ENCODE results near the gene C1QTNF8. TPM values are rescaled to one million over a fixed set of nuclear protein-coding genes. Genes with fewer than 3 reads are reported as not detected.

C1QTNF8 gene
- total RNA-seq, 1 experiment from 2014 or later = not detected

DNA sequence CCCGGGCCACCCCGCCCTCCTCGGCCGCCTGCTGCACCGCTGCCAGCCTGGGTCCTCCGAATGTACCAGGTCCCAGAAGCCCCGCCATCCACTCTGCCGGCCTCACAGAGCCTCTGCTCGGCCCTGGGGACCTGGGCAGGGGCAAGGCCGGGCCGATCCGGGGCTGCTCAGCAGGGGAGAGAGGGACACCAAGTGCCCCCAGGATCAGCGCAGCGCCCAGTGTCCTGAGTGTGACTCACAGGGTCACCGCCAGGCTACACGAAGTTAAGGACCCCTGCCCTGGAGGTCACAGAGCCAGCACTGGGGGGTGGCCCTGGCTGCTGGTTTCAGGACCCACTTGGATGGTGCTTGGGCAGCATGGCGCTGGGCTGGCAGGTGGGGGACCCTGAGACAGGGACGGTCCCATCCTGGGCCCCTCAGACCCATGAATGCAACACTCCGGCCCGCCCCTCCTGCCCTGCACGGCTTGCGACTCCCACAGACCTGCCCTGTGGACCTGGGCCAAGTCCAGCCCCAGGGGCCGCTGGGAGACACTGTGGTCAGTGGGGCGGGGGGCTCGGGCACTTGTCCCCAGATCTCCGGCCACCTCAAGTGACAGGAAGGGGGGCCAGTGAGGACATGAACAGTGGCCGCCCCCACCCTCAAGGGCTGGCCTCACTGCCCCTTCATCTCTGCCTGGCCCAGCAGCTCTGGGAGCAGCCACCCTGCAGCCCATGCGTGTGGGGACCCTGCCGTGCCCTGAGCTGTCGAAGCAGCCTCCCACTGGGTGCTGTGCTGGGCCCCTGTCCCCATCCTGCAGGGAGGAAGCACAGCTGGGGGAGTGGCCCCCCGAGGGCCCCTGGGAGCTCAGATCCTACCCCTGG is 46.7 kb downstream of the C1QTNF8 start:
- TF ChIP-seq, protein P1, sequence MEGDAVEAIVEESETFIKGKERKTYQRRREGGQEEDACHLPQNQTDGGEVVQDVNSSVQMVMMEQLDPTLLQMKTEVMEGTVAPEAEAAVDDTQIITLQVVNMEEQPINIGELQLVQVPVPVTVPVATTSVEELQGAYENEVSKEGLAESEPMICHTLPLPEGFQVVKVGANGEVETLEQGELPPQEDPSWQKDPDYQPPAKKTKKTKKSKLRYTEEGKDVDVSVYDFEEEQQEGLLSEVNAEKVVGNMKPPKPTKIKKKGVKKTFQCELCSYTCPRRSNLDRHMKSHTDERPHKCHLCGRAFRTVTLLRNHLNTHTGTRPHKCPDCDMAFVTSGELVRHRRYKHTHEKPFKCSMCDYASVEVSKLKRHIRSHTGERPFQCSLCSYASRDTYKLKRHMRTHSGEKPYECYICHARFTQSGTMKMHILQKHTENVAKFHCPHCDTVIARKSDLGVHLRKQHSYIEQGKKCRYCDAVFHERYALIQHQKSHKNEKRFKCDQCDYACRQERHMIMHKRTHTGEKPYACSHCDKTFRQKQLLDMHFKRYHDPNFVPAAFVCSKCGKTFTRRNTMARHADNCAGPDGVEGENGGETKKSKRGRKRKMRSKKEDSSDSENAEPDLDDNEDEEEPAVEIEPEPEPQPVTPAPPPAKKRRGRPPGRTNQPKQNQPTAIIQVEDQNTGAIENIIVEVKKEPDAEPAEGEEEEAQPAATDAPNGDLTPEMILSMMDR (conservative IDR thresholded peaks at IDR 0.05) = no peak
- Histone ChIP-seq H3K23ac (ENCODE audit: insufficient read length, low read depth, low read length) (no peak overlapping the region), H4K8ac (replicated peaks; ENCODE audit: insufficient read length, low read depth, low read length) (no peak overlapping the region), H3K4ac (ENCODE audit: low read depth, low read length) (no peak overlapping the region), H3K56ac (ENCODE audit: insufficient read length, low read depth, low read length) (no peak overlapping the region), H2AFZ (ENCODE audit: low read length) (no peak overlapping the region), H3K79me1 (ENCODE audit: insufficient read depth, low read depth, low read length, poor library complexity, severe bottlenecking) (no peaks in the 10 kb centered on the region), H3T11ph (ENCODE audit: low read length) (no peak overlapping the region), H3K27ac (ENCODE audit: insufficient read length, low read depth, low read length) (no peak overlapping the region), H3K18ac (ENCODE audit: insufficient read length, low read depth, low read length) (no peak overlapping the region), H3K14ac (ENCODE audit: insufficient read depth, low read length) (no peak overlapping the region), H2BK15ac (ENCODE audit: low read depth, low read length) (no peak overlapping the region), H4K91ac (ENCODE audit: insufficient read length, low read depth, low read length) (no peak overlapping the region), H4K5ac (ENCODE audit: insufficient read length, low read depth, low read length) (no peak overlapping the region), H3K4me1 (ENCODE audit: insufficient read depth, low read length) (no peaks in the 10 kb centered on the region), H2BK5ac (ENCODE audit: insufficient read length, low read length) (no peak overlapping the region), H3K4me2 (ENCODE audit: insufficient read depth, insufficient read length, low read length) (no peak overlapping the region), H2BK12ac (ENCODE audit: insufficient read length, low read depth, low read length) (no peak overlapping the region), H2BK120ac (ENCODE audit: low read depth, low read length, poor library complexity, severe bottlenecking) (no peak overlapping the region), H3K27me3 (ENCODE audit: insufficient read depth, low read length) (no peaks in the 10 kb centered on the region), H3K9ac (ENCODE audit: extremely low read depth, insufficient read length, low read length) (no peak overlapping the region), H3K9me3 (ENCODE audit: control insufficient read depth, low read depth, low read length) (no peaks in the 10 kb centered on the region), H2AK5ac (ENCODE audit: insufficient read length, low read length) (no peak overlapping the region), H3K79me2 (ENCODE audit: insufficient read depth, low read length) (no peaks in the 10 kb centered on the region), H4K20me1 (ENCODE audit: control insufficient read depth, insufficient read depth, insufficient read length) (no peaks in the 10 kb centered on the region), H2BK20ac (ENCODE audit: low read depth, low read length, poor library complexity, severe bottlenecking) (no peak overlapping the region), H3K23me2 (ENCODE audit: insufficient read length, low read depth, low read length, poor library complexity, severe bottlenecking) (peaks cover 4% of the 10 kb centered on the region)
- Mint-ChIP-seq H3K9me3 (no peaks in the 10 kb centered on the region), H3K27me3 (ENCODE audit: low read depth) (peaks cover 2% of the 10 kb centered on the region; the same call in 1 of the 2 replicates), H3K4me3 (no peak overlapping the region), H3K4me1 (0 out of 4 replicates have a peak, but pooled peaks cover 0 to 2% of the 10 kb centered on the region in 2 experiments), H3K36me3 (ENCODE audit: insufficient read depth in 1 of 3, low read depth in 3 of 3) (no peaks in the 10 kb centered on the region), H3K27ac (no peak overlapping the region)
- no CpG with 5 or more reads among the region's 31 CpGs for WGBS (ENCODE audit: extremely low coverage, insufficient read length, low lambda C conversion rate)
- no peak for DNase-seq
